Large intestine (tissue), 3 donors: Measurements from ENCODE around the gene GTF2H1. TPM values are rescaled to one million over a fixed set of nuclear protein-coding genes. Genes with fewer than 3 reads are reported as not detected.

Experiments used
- DNase-seq, 2 donors: peaks; one replicate each; pipeline versions ENCODE4 v3.0.0 to v3.0.0-alpha.2; 2013
- H3K27ac ChIP-seq: one replicate; pipeline ENCODE4 v1.5.1; 2013; ENCODE audit warnings: low read length
- H3K27me3 ChIP-seq: 2 replicates; pipeline ENCODE4 v1.6.1; 2013; ENCODE audit warnings: low read length; ENCODE audit not compliant: control insufficient read depth, insufficient read depth
- H3K36me3 ChIP-seq: 2 replicates; pipeline ENCODE4 v1.6.1; 2013; ENCODE audit warnings: low read length; ENCODE audit not compliant: control insufficient read depth, insufficient read depth
- H3K4me1 ChIP-seq: one replicate; pipeline ENCODE4 v1.6.1; 2013; ENCODE audit warnings: low read length; ENCODE audit not compliant: control insufficient read depth, insufficient read depth
- H3K4me3 ChIP-seq: one replicate; pipeline ENCODE4 v1.5.1; 2013; ENCODE audit warnings: low read length
- H3K9me3 ChIP-seq: one replicate; pipeline ENCODE4 v1.6.1; 2013; ENCODE audit warnings: mild to moderate bottlenecking, low read depth, low read length, moderate library complexity; ENCODE audit not compliant: control insufficient read depth
- WGBS: methylation state at CpG from one replicate; pipeline ENCODE4 v1.1.5; 2013; ENCODE audit warnings: low lambda C conversion rate; ENCODE audit not compliant: insufficient coverage; 5-methylcytosine and 5-hydroxymethylcytosine counted together
- polyA plus RNA-seq: library from polyadenylated mRNA; unstranded; fragments of 120-200 nt; gene quantifications from one replicate; pipeline ENCODE4 v1.2.1, GENCODE V29; 2013

Gene GTF2H1
- polyA plus RNA-seq, 1 donor, result 64.5 TPM

GRCh38 chr11:18371279-18371678 is 48.9 kb downstream of the GTF2H1 start:
- WGBS, result 17% methylated on average over 2 of the region's 2 CpGs
- Histone ChIP-seq H3K9me3 (no peaks in the 10 kb centered on the region), H3K36me3 (peaks cover 8% of the 10 kb centered on the region), H3K27ac (peak overlapping the region; percentile 33), H3K4me3 (no peak overlapping the region), H3K4me1 (peaks cover 14% of the 10 kb centered on the region), H3K27me3 (no peaks in the 10 kb centered on the region)
- DNase-seq, result peak; percentile 86 to 91

GRCh38 chr11:18372201-18372600 is 49.8 kb downstream of the GTF2H1 start:
- H3K27me3 ChIP-seq, result no peaks in the 10 kb centered on the region
- H3K27ac ChIP-seq, result peak overlapping the region; percentile 33
- peak; percentile 59 to 83 for DNase-seq
- WGBS, result no CpG with 5 or more reads among the region's 2 CpGs
- no peaks in the 10 kb centered on the region for H3K9me3 ChIP-seq
- peaks cover 4% of the 10 kb centered on the region for H3K36me3 ChIP-seq
- no peak overlapping the region for H3K4me3 ChIP-seq
- peaks cover 14% of the 10 kb centered on the region for H3K4me1 ChIP-seq

GRCh38 chr11:18374956-18375355 is 52.6 kb downstream of the GTF2H1 start:
- no peaks in the 10 kb centered on the region for H3K9me3 ChIP-seq
- no peaks in the 10 kb centered on the region for H3K36me3 ChIP-seq
- 100% methylated on average over 1 of the region's 2 CpGs for WGBS
- H3K4me3 ChIP-seq, result no peak overlapping the region
- H3K27me3 ChIP-seq, result no peaks in the 10 kb centered on the region
- H3K27ac ChIP-seq, result no peak overlapping the region
- no peak for DNase-seq
- H3K4me1 ChIP-seq, result peaks cover 14% of the 10 kb centered on the region

GRCh38 chr11:18375941-18376340 is 53.6 kb downstream of the GTF2H1 start:
- no peaks in the 10 kb centered on the region for H3K27me3 ChIP-seq
- H3K27ac ChIP-seq, result no peak overlapping the region
- no peak overlapping the region for H3K4me3 ChIP-seq
- no peak for DNase-seq
- peaks cover 13% of the 10 kb centered on the region for H3K4me1 ChIP-seq
- H3K9me3 ChIP-seq, result no peaks in the 10 kb centered on the region
- no CpG with 5 or more reads among the region's 1 CpG for WGBS
- H3K36me3 ChIP-seq, result no peaks in the 10 kb centered on the region

- DNase-seq, result no peak
- no peaks in the 10 kb centered on the region for H3K27me3 ChIP-seq
- no peak overlapping the region for H3K4me3 ChIP-seq
- H3K9me3 ChIP-seq, result no peaks in the 10 kb centered on the region
- no CpG with 5 or more reads among the region's 2 CpGs for WGBS
- peaks cover 18% of the 10 kb centered on the region for H3K4me1 ChIP-seq
- H3K36me3 ChIP-seq, result no peaks in the 10 kb centered on the region
- H3K27ac ChIP-seq, result no peak overlapping the region
These were observed 56.8 kb downstream of the GTF2H1 start for GRCh38 chr11:18379201-18379600.

- Histone ChIP-seq H3K27me3 (no peaks in the 10 kb centered on the region), H3K27ac (peak overlapping the region; percentile 92), H3K4me3 (no peak overlapping the region), H3K4me1 (peaks cover 26% of the 10 kb centered on the region), H3K36me3 (no peaks in the 10 kb centered on the region), H3K9me3 (no peaks in the 10 kb centered on the region)
- DNase-seq, result peak; percentile 93 to 94
- WGBS, result no CpG with 5 or more reads among the region's 9 CpGs
These were observed 61.2 kb downstream of the GTF2H1 start for GRCh38 chr11:18383388-18384156.

- H3K4me3 ChIP-seq, result no peak overlapping the region
- peaks cover 26% of the 10 kb centered on the region for H3K4me1 ChIP-seq
- H3K36me3 ChIP-seq, result no peaks in the 10 kb centered on the region
- no peaks in the 10 kb centered on the region for H3K27me3 ChIP-seq
- H3K9me3 ChIP-seq, result no peaks in the 10 kb centered on the region
- WGBS, result no CpG with 5 or more reads among the region's 3 CpGs
- DNase-seq, result peak; percentile 90 to 94
- H3K27ac ChIP-seq, result peak overlapping the region; percentile 92
These were observed 61.8 kb downstream of the GTF2H1 start for GRCh38 chr11:18384157-18384641.

GRCh38 chr11:18390088-18390487 is 67.7 kb downstream of the GTF2H1 start:
- Histone ChIP-seq H3K9me3 (no peaks in the 10 kb centered on the region), H3K27me3 (no peaks in the 10 kb centered on the region), H3K27ac (no peak overlapping the region), H3K4me3 (no peak overlapping the region), H3K4me1 (peaks cover 8% of the 10 kb centered on the region), H3K36me3 (no peaks in the 10 kb centered on the region)
- 100% methylated on average over 1 of the region's 3 CpGs for WGBS
- no peak for DNase-seq

- DNase-seq, result no peak
- H3K27me3 ChIP-seq, result no peaks in the 10 kb centered on the region
- WGBS, result no CpG with 5 or more reads among the region's 4 CpGs
- H3K27ac ChIP-seq, result no peak overlapping the region
- no peaks in the 10 kb centered on the region for H3K9me3 ChIP-seq
- no peak overlapping the region for H3K4me3 ChIP-seq
- peaks cover 6% of the 10 kb centered on the region for H3K36me3 ChIP-seq
- peaks cover 12% of the 10 kb centered on the region for H3K4me1 ChIP-seq
These were observed 70.3 kb downstream of the GTF2H1 start for GRCh38 chr11:18392434-18393321.

- Histone ChIP-seq H3K36me3 (peaks cover 13% of the 10 kb centered on the region), H3K9me3 (no peaks in the 10 kb centered on the region), H3K4me3 (peak overlapping the region; percentile 94), H3K27ac (peak overlapping the region; percentile 99), H3K27me3 (no peaks in the 10 kb centered on the region), H3K4me1 (peaks cover 12% of the 10 kb centered on the region)
- WGBS, result 86% methylated on average over 8 of the region's 22 CpGs
- DNase-seq, result no peak
These were observed 71.4 kb downstream of the GTF2H1 start for GRCh38 chr11:18393581-18394274.
